DOHH2 (cell line): ENCODE data around the gene ATP13A2.

ENCODE experiments used
- CTCF ChIP-seq: fragments of 200-600 bp; sonication (generic); IDR thresholded peaks from one replicate; pipeline ENCODE4 v1.5.1; 2014; ENCODE audit warnings: antibody characterized with exemption, mild to moderate bottlenecking, low read depth, low read length; ENCODE audit not compliant: poor library complexity, severe bottlenecking
- EZH2phosphoT487 ChIP-seq: fragments of 200-600 bp; sonication (generic); IDR thresholded peaks from 2 replicates; pipeline ENCODE4 v1.6.1; 2017; ENCODE audit warnings: borderline replicate concordance, mild to moderate bottlenecking, antibody characterized with exemption, low read length, moderate library complexity, mixed read lengths

- TF ChIP-seq CTCF (no peak), EZH2phosphoT487 (no peak)
Observed at GRCh38 chr1:17043676-17044075, 31.9 kb upstream of the ATP13A2 start.
